PC-9 (cell line): ENCODE data around the gene ALDH18A1. TPM values are rescaled to one million over a fixed set of nuclear protein-coding genes. Genes with fewer than 3 reads are reported as not detected.

Experiments
- BruUV-seq: library from RNA; stranded (reverse); fragments of 400-500 nt; replicated peaks from 2 replicates; lab custom pipeline; 2021; lab: Mats Ljungman, UMichigan
- CTCF ChIA-PET: fragments of 300-600 bp; sonication (Branson Sonifier 250); formaldehyde crosslinking; loops from one replicate; lab custom pipeline; 2022; ENCODE audit warnings: antibody characterized with exemption; lab: Charles Lee
- POLR2A ChIA-PET: fragments of 300-600 bp; sonication (Branson Sonifier 250); formaldehyde crosslinking; loops from one replicate; lab custom pipeline; 2022; ENCODE audit warnings: antibody characterized with exemption; ENCODE audit not compliant: unreplicated experiment; lab: Charles Lee
- DNase-seq, 2 experiments: peaks; one replicate each; pipeline versions ENCODE4 v3.0.0 to v3.0.0-alpha.2; 2015 to 2022; ENCODE audit warnings: mixed read lengths in 1 of 2
- H2AFZ ChIP-seq: fragments of 200-600 bp; sonication (generic); 2 replicates; pipeline ENCODE4 v1.8.1; 2017; ENCODE audit warnings: antibody characterized with exemption
- H3F3A ChIP-seq: fragments of 200-600 bp; sonication (generic); 2 replicates; pipeline ENCODE4 v1.8.1; 2017; ENCODE audit warnings: antibody characterized with exemption, mild to moderate bottlenecking, low read depth; ENCODE audit not compliant: insufficient read depth
- H3K27ac ChIP-seq: fragments of 200-600 bp; sonication (generic); 2 replicates; pipeline ENCODE4 v1.6.1; 2016; ENCODE audit warnings: mixed run types
- H3K27me3 ChIP-seq: fragments of 200-600 bp; sonication (generic); 2 replicates; pipeline ENCODE4 v1.6.1; 2016; ENCODE audit warnings: low read depth, mixed run types; ENCODE audit not compliant: insufficient read depth
- H3K36me3 ChIP-seq: fragments of 200-600 bp; sonication (generic); 2 replicates; pipeline ENCODE4 v1.6.1; 2016; ENCODE audit warnings: low read depth, mixed run types
- H3K4me1 ChIP-seq: fragments of 200-600 bp; sonication (generic); replicated peaks from 2 replicates; pipeline ENCODE4 v1.6.1; 2016; ENCODE audit warnings: mixed run types; ENCODE audit not compliant: insufficient read depth
- H3K4me2 ChIP-seq: fragments of 200-600 bp; sonication (generic); 2 replicates; pipeline ENCODE4 v1.6.1; 2017; ENCODE audit warnings: mixed run types
- H3K4me3 ChIP-seq: fragments of 200-600 bp; sonication (generic); 2 replicates; pipeline ENCODE4 v1.6.1; 2016; ENCODE audit warnings: mixed run types
- H3K79me2 ChIP-seq: fragments of 200-600 bp; sonication (generic); 2 replicates; pipeline ENCODE4 v1.6.1; 2017; ENCODE audit warnings: low read depth, mixed run types
- H3K9me2 ChIP-seq: fragments of 200-600 bp; sonication (generic); 2 replicates; pipeline ENCODE4 v1.8.1; 2017; ENCODE audit warnings: mild to moderate bottlenecking; ENCODE audit not compliant: insufficient read depth
- H3K9me3 ChIP-seq: fragments of 200-600 bp; sonication (generic); 2 replicates; pipeline ENCODE4 v1.8.1; 2016; ENCODE audit warnings: low read depth; ENCODE audit not compliant: insufficient read depth
- H4K20me1 ChIP-seq: fragments of 200-600 bp; sonication (generic); 2 replicates; pipeline ENCODE4 v1.8.1; 2017; ENCODE audit not compliant: insufficient read depth
- CTCF ChIP-seq: fragments of 200-600 bp; sonication (generic); conservative IDR thresholded peaks from 2 replicates; pipeline ENCODE4 v1.6.1; 2017; ENCODE audit warnings: mixed run types, antibody characterized with exemption, mild to moderate bottlenecking, moderate library complexity
- EZH2 ChIP-seq: fragments of 200-600 bp; sonication (generic); IDR thresholded peaks from 2 replicates; pipeline ENCODE4 v1.8.0; 2017; ENCODE audit warnings: antibody characterized with exemption, low read depth
- intact Hi-C: fragments of 100-400 bp; cut with micrococcal nuclease; formaldehyde crosslinking; loops from one replicate; pipeline ENCODE4 v1.10.0; 2022; ENCODE audit not compliant: unreplicated experiment
- total RNA-seq: library from RNA; stranded (reverse); gene quantifications from 2 replicates; pipeline ENCODE4 v1.2.3, GENCODE V29; 2021

ALDH18A1 gene
- total RNA-seq, 1 experiment from 2014 or later = 35.3 TPM

- Histone ChIP-seq H3K27me3 (no peaks in the 10 kb centered on the region), H3K79me2 (peaks cover 23% of the 10 kb centered on the region), H3K9me3 (no peaks in the 10 kb centered on the region), H4K20me1 (no peaks in the 10 kb centered on the region), H3F3A (no peaks in the 10 kb centered on the region), H3K36me3 (no peaks in the 10 kb centered on the region), H3K4me3 (no peak overlapping the region), H3K4me1 (peaks cover 5% of the 10 kb centered on the region; the same call in 1 of the 2 replicates), H3K27ac (no peak overlapping the region), H3K9me2 (no peaks in the 10 kb centered on the region), H3K4me2 (no peak overlapping the region; the same call in 1 of the 2 replicates), H2AFZ (peak overlapping the region; percentile 49; the same call in 1 of the 2 replicates)
- no TSS peak for BruUV-seq
- ChIA-PET CTCF (interaction anchor here (0.6 to 1.4 kb wide), 4 partner anchors 26 to 170 kb away, joined by 3 to 5 read pairs (median 4); no protein-coding TSS in a partner anchor), POLR2A (interaction anchor here (0.6 kb wide), 1 partner anchor 36 kb away, joined by 13 read pairs; no protein-coding TSS in a partner anchor)
- DNase-seq = no peak
- TF ChIP-seq EZH2 (no peak), CTCF (no peak)
- intact Hi-C loops = loop anchor here (1.0 to 5.0 kb wide), 6 partner anchors 26 to 348 kb away; partner anchors contain the start of genes CC2D2B and CCNJ
Observed at GRCh38 chr10:95694665-95695064, 38.2 kb upstream of the ALDH18A1 start.

GRCh38 chr10:95693668-95694534 is 37.4 kb upstream of the ALDH18A1 start, which contains the start of gene TCTN3:
Gene TCTN3 (minus strand): TSS chr10:95693927. CDS start chr10:95693899, 28 bp downstream.
- no TSS peak for BruUV-seq
- TF ChIP-seq EZH2 (no peak), CTCF (peak; percentile 89)
- H3K9me2 ChIP-seq = no peaks in the 10 kb centered on the region
- intact Hi-C loops = loop anchor here (1.0 to 5.0 kb wide), 6 partner anchors 26 to 348 kb away; partner anchors contain the start of genes CC2D2B and CCNJ
- CTCF ChIA-PET = interaction anchor here (0.5 to 1.4 kb wide), 14 partner anchors 20 to 320 kb away, joined by 3 to 29 read pairs (median 4); partner anchors contain the start of gene CC2D2B
- H3K79me2 ChIP-seq = peaks cover 23% of the 10 kb centered on the region
- peak; percentile 92 to 98 for DNase-seq
- POLR2A ChIA-PET = interaction anchor here (0.6 to 0.7 kb wide), 4 partner anchors 9 to 148 kb away, joined by 3 to 13 read pairs (median 6); no protein-coding TSS in a partner anchor
- no peaks in the 10 kb centered on the region for H3K9me3 ChIP-seq
- peak within 1 kb of the TSS; percentile 95 for H3K4me3 ChIP-seq
- H3K36me3 ChIP-seq = no peaks in the 10 kb centered on the region
- H3F3A ChIP-seq = no peaks in the 10 kb centered on the region
- H2AFZ ChIP-seq = peak within 1 kb of the TSS; percentile 88
- peaks cover 5% of the 10 kb centered on the region; the same call in 1 of the 2 replicates for H3K4me1 ChIP-seq
- H3K27ac ChIP-seq = no peak within 1 kb of the TSS
- peak within 1 kb of the TSS; percentile 89 for H3K4me2 ChIP-seq
- H4K20me1 ChIP-seq = no peaks in the 10 kb centered on the region
- H3K27me3 ChIP-seq = no peaks in the 10 kb centered on the region

GRCh38 chr10:95693071-95693667 is 36.7 kb upstream of the ALDH18A1 start:
- DNase-seq = no peak
- H3K27me3 ChIP-seq = no peaks in the 10 kb centered on the region
- no peaks in the 10 kb centered on the region for H3K9me2 ChIP-seq
- peaks cover 5% of the 10 kb centered on the region; the same call in 1 of the 2 replicates for H3K4me1 ChIP-seq
- intact Hi-C loops = loop anchor here (5.0 kb wide), 2 partner anchors 214 to 349 kb away; partner anchors contain the start of genes CC2D2B and CCNJ
- peaks cover 23% of the 10 kb centered on the region for H3K79me2 ChIP-seq
- no peaks in the 10 kb centered on the region for H3F3A ChIP-seq
- H3K9me3 ChIP-seq = no peaks in the 10 kb centered on the region
- no peak for TF ChIP-seq EZH2
- no peak for TF ChIP-seq CTCF
- no peaks in the 10 kb centered on the region for H3K36me3 ChIP-seq
- H4K20me1 ChIP-seq = no peaks in the 10 kb centered on the region
- POLR2A ChIA-PET = no interaction called here
- H3K4me3 ChIP-seq = peak overlapping the region; percentile 95
- H3K4me2 ChIP-seq = peak overlapping the region; percentile 89
- H2AFZ ChIP-seq = peak overlapping the region; percentile 88
- H3K27ac ChIP-seq = no peak overlapping the region
- BruUV-seq = TSS peak; percentile 57
- CTCF ChIA-PET = interaction anchor here (0.5 to 1.4 kb wide), 12 partner anchors 20 to 319 kb away, joined by 3 to 29 read pairs (median 4); partner anchors contain the start of gene CC2D2B
